Peyer's patch (tissue), 4 donors: Measurements from ENCODE around the gene TMCC3. TPM values are rescaled to one million over a fixed set of nuclear protein-coding genes. Genes with fewer than 3 reads are reported as not detected.

Experiments
- DNase-seq, 3 donors: peaks; one replicate each; pipeline ENCODE4 v3.0.0-alpha.2; 2017 to 2019
- H3K27ac ChIP-seq, 4 donors: fragments of 200-600 bp; sonication (generic); one replicate each; pipeline ENCODE4 v1.5.1; 2016 to 2019
- H3K27me3 ChIP-seq, 2 donors: fragments of 200-600 bp; sonication (generic); one replicate each; pipeline ENCODE4 v1.5.1; 2019
- H3K36me3 ChIP-seq, 3 donors: fragments of 200-600 bp; sonication (generic); one replicate each; pipeline ENCODE4 v1.5.1; 2016 to 2019
- H3K4me1 ChIP-seq, 4 donors: fragments of 200-600 bp; sonication (generic); one replicate each; pipeline ENCODE4 v1.5.1; 2016 to 2019
- H3K4me3 ChIP-seq, 4 donors: fragments of 200-600 bp; sonication (generic); 1 replicate in 3 of 4; 2 replicates in 1 of 4; pipeline ENCODE4 v1.5.1; 2016 to 2019; ENCODE audit warnings: mild to moderate bottlenecking in 1 of 4
- H3K9me3 ChIP-seq, 4 donors: fragments of 200-600 bp; sonication (generic); one replicate each; pipeline ENCODE4 v1.5.1; 2016 to 2019; ENCODE audit warnings: mild to moderate bottlenecking in 1 of 4
- POLR2A ChIP-seq, 2 donors: fragments of 450-650 bp; IDR thresholded peaks; one replicate each; pipeline ENCODE4 v1.5.1; 2017; ENCODE audit warnings: antibody characterized with exemption in 2 of 2, mild to moderate bottlenecking in 2 of 2, moderate library complexity in 2 of 2
- total RNA-seq, 4 donors: library from RNA; depleted of rRNA; stranded (reverse); fragments of >200 nt; gene quantifications; one replicate each; pipeline ENCODE4 v1.1.0, GENCODE V29; 2016
- TF ChIP-seq, protein P1 (sequence below), 6 experiments: fragments of 450-650 bp in 4 of 6; fragments of 200-600 bp in 2 of 6; sonication (generic) in 1 of 6; IDR thresholded peaks; one replicate each; pipeline ENCODE4 v1.5.1; 2017 to 2019; ENCODE audit warnings: antibody characterized with exemption in 6 of 6, mild to moderate bottlenecking in 3 of 6, moderate library complexity in 1 of 6

The TMCC3 gene
- total RNA-seq, 4 donors from 2014 or later = 15.7 to 50.3 (median 32.1) TPM

DNA sequence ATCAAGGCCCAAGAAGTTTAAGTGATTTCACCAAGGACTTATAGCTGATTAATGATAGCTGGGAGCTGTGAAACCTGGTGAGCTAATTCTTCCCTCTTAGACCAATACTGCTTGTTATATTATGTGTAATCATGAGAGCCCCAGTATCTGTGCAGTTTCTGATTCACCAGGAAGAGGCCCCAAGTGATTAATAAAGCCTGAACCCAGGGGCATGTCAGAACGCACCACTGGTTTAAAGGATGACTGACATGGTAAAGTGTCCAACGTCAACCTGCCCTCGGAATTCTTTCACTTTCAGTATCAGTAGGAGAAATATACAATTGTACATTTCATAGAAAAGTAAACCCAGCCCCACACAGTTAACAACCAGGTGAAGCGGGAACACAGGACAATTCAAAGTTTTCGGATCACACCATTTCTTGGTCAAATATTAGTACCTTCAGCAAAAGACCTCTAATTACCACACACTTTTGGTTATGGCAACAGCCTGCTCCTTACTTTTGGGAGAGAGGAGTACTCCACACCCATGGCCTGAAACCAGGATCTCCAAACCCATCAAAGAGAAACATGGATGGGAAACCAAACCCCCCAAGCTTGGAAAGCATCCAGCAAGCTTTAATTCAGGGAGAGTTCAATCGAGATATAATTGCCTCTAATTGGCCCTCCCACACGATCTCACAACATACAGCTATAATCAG lies 28.5 kb downstream of the TMCC3 start:
- H3K27ac ChIP-seq = peak overlapping the region in 3 of 4 donors; percentile 44 to 87 (median 59)
- peak overlapping the region in 3 of 4 donors; percentile 9 to 46 (median 36) for H3K4me3 ChIP-seq
- H3K4me1 ChIP-seq = peaks cover 0 to 25% (median 1%) of the 10 kb centered on the region in 4 donors
- H3K27me3 ChIP-seq = no peaks in the 10 kb centered on the region
- H3K9me3 ChIP-seq = no peaks in the 10 kb centered on the region
- TF ChIP-seq, protein P1, sequence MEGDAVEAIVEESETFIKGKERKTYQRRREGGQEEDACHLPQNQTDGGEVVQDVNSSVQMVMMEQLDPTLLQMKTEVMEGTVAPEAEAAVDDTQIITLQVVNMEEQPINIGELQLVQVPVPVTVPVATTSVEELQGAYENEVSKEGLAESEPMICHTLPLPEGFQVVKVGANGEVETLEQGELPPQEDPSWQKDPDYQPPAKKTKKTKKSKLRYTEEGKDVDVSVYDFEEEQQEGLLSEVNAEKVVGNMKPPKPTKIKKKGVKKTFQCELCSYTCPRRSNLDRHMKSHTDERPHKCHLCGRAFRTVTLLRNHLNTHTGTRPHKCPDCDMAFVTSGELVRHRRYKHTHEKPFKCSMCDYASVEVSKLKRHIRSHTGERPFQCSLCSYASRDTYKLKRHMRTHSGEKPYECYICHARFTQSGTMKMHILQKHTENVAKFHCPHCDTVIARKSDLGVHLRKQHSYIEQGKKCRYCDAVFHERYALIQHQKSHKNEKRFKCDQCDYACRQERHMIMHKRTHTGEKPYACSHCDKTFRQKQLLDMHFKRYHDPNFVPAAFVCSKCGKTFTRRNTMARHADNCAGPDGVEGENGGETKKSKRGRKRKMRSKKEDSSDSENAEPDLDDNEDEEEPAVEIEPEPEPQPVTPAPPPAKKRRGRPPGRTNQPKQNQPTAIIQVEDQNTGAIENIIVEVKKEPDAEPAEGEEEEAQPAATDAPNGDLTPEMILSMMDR (IDR thresholded peaks at IDR 0.05) = no peak
- peak in 1 of 2 donors; percentile 44 for TF ChIP-seq POLR2A (IDR thresholded peaks at IDR 0.05)
- peak in 2 of 3 donors; percentile 32 to 76 for DNase-seq
- H3K36me3 ChIP-seq = no peaks in the 10 kb centered on the region

DNA sequence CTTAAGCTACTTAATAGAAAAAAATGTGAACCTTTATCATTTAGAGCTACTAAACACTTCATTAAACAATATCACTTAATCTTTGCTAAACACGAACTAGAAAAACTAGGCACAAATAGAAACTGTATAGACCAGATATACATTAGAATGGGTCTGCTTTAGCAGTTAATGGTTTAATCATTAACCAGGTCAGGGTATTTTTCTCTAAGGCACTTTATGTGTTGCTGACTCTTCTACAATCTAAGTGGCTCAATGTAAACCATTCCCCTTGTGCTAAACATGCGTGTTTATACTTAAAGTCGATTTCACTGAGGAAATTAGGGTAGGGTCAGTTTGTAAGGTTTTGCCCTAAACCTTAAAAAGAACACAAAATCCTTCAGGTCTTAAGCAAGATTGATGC lies 29.7 kb downstream of the TMCC3 start:
- Histone ChIP-seq H3K4me1 (peaks cover 0 to 32% (median 2%) of the 10 kb centered on the region in 4 donors), H3K27me3 (no peaks in the 10 kb centered on the region), H3K36me3 (no peaks in the 10 kb centered on the region), H3K9me3 (no peaks in the 10 kb centered on the region), H3K4me3 (no peak overlapping the region), H3K27ac (peak overlapping the region in 3 of 4 donors; percentile 44 to 87 (median 59))
- DNase-seq = no peak
- no peak for TF ChIP-seq POLR2A (IDR thresholded peaks at IDR 0.05)
- TF ChIP-seq, protein P1 (IDR thresholded peaks at IDR 0.05) = no peak

DNA sequence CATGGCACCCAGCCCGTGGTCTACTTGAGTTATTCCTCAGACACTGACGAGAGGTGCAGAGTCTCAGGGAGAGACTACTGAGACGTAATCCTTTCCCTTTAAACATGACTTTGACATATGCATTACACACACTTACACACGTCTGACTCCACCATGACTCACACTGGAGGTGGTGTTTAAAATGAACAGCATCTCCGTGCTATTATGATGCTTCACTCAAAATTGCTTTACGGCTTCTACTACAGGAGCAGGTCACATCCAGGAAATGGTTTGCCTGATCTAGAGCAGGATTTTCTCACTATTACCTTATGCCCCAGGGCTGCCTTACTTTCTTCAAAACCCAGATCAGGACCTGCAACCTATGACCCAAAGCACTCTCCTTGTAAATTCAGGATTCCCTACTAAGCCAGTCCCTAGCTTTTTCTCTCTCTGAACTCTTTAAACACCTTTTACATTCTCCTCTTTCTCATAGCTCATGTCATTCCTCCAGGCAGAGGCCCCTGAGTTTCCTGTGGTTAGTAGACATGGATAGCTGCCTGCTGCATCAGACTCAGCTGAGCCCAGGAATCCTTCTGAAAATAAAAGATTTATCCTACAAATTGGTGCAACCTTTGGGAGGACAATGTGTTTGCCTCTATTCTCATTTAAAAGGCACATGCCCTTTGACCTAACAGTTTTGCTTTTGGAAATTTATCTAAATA lies 31.2 kb downstream of the TMCC3 start:
- Histone ChIP-seq H3K9me3 (no peaks in the 10 kb centered on the region), H3K4me3 (no peak overlapping the region), H3K36me3 (no peaks in the 10 kb centered on the region), H3K4me1 (peaks cover 0 to 35% (median 2%) of the 10 kb centered on the region in 4 donors), H3K27ac (peak overlapping the region in 1 of 4 donors; percentile 15), H3K27me3 (no peaks in the 10 kb centered on the region)
- DNase-seq = peak in 1 of 3 donors; percentile 72
- no peak for TF ChIP-seq POLR2A (IDR thresholded peaks at IDR 0.05)
- TF ChIP-seq, protein P1 (IDR thresholded peaks at IDR 0.05) = no peak

DNA sequence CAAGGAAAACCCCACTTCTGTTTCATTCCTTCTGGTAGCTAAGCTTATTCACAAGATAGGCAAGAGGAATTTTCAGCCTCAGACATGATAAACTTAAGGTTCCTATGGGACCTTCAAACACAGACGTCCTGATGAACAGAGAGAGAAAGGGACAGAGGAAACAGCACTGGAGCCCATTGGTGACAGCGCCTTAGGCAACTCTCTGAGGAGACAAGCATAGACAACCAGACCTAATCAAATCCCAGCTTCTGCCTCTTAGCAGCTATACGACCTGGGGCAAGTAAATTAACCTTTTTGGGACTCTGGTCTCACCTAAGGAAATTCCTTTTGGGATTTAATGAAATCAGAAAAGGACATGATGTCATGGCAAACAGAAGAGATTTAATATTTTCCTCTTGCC lies 33.3 kb downstream of the TMCC3 start:
- TF ChIP-seq POLR2A (IDR thresholded peaks at IDR 0.05) = no peak
- Histone ChIP-seq H3K4me3 (peak overlapping the region in 1 of 4 donors; percentile 53), H3K27ac (peak overlapping the region in 3 of 4 donors; percentile 64 to 89 (median 87))

DNA sequence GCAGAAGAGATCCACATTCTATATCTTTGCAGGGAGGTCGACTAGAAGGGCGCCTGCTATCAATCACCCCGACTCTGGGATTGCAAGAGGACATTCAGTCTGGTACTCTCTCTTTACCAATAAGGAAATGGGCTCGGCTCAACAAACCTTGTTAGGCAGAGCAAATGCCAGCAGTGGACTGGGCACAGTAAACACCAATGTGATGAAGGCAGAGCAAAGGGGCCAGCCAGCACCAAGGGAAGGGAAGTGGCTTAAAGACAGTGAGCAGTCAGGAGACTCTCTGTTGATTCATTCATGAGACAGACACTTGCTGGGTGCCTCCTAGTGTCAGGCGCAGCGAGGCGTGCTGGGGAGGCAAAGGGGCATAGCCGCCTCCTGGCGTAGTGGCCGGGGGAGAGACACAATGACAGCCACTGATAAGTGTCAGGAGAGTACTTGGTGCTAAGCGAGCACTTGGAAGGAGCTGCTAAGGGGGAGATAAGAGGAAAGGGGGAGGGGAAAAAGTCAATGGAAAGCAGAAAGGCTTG lies 34.1 kb downstream of the TMCC3 start:
- TF ChIP-seq, protein P1 (IDR thresholded peaks at IDR 0.05) = peak in 3 of 6 experiments; percentile 16 to 36 (median 21)
- peak in 1 of 2 donors; percentile 4 for TF ChIP-seq POLR2A (IDR thresholded peaks at IDR 0.05)
- peak overlapping the region in 2 of 4 donors; percentile 47 to 53 for H3K4me3 ChIP-seq
- DNase-seq = peak in 2 of 3 donors; percentile 73 to 79
- H3K27ac ChIP-seq = peak overlapping the region in 3 of 4 donors; percentile 64 to 89 (median 87)
- no peaks in the 10 kb centered on the region for H3K9me3 ChIP-seq
- H3K36me3 ChIP-seq = no peaks in the 10 kb centered on the region
- no peaks in the 10 kb centered on the region for H3K27me3 ChIP-seq
- H3K4me1 ChIP-seq = peaks cover 0 to 17% (median 2%) of the 10 kb centered on the region in 4 donors

More for the DNA sequence above, 33.3 kb downstream of the TMCC3 start:
- Histone ChIP-seq H3K9me3 (no peaks in the 10 kb centered on the region), H3K4me1 (peaks cover 0 to 24% (median 2%) of the 10 kb centered on the region in 4 donors), H3K36me3 (no peaks in the 10 kb centered on the region), H3K27me3 (no peaks in the 10 kb centered on the region)
- no peak for DNase-seq
